ENCODE results near the gene RHOT2. TPM values are rescaled to one million over a fixed set of nuclear protein-coding genes. Genes with fewer than 3 reads are reported as not detected.

Gene RHOT2
- total and polyA plus RNA-seq, 9 of the 15 experiments (the other 6 are each of a cell fraction or from before 2014, with no cell fraction given) = 5.0 to 373 (median 112) TPM

DNA sequence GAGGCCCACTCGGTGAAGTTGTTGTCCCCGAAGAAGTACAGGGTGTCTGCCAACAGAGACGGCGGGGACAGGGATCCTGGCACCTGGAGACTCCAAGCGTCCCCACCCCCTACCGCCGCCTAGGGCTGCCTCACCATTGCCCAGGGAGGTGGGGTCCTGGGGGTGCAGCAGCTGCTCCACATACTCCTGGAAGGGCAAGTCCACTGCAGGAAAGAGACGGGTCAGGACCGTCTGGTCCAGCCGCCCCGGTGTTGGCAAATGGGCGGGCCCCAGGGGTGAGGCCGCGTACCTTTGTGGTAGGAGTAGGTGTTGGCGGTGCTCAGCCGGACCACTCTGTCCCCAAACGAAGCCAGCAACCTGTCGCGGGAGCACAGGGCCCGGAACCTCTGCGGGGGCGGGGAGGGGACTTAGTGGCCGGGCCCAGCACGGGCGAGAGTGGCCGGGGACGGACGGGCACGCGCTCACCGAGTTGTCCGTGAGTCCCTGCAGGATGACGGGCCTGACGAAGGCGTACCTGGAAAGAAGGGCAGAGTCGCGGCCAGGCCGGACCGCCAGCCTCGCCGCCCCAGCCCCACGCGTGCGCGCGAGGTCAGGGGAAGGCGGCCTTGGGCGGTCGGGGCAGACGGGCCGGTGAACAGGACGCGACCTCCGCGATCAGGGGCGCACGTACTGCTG lies 15.6 kb downstream of the RHOT2 start (continued):
- TF ChIP-seq ZNF764 (CRISPR knock-in tag; IDR thresholded peaks at IDR 0.05; ENCODE audit: low read depth) (no peak), DDX20 (tag; IDR thresholded peaks at IDR 0.05; ENCODE audit: low read depth) (no peak), RBM14 (IDR thresholded peaks at IDR 0.05; ENCODE audit: borderline replicate concordance, insufficient read depth, low read depth, low read length) (no peak), FOXP1 (CRISPR knock-in tag; IDR thresholded peaks at IDR 0.05) (peak; percentile 68; the same call in 1 of the 2 replicates), MECOM (CRISPR knock-in tag; IDR thresholded peaks at IDR 0.05) (no peak), MTA1 (IDR thresholded peaks at IDR 0.05; ENCODE audit: borderline replicate concordance) (no peak), SRF (CRISPR knock-in tag; IDR thresholded peaks at IDR 0.05) (no peak; a peak in 1 of 4 replicates), NELFE (IDR thresholded peaks at IDR 0.05; ENCODE audit: insufficient read depth, insufficient read length) (no peak)
- TF ChIP-seq, protein P1, sequence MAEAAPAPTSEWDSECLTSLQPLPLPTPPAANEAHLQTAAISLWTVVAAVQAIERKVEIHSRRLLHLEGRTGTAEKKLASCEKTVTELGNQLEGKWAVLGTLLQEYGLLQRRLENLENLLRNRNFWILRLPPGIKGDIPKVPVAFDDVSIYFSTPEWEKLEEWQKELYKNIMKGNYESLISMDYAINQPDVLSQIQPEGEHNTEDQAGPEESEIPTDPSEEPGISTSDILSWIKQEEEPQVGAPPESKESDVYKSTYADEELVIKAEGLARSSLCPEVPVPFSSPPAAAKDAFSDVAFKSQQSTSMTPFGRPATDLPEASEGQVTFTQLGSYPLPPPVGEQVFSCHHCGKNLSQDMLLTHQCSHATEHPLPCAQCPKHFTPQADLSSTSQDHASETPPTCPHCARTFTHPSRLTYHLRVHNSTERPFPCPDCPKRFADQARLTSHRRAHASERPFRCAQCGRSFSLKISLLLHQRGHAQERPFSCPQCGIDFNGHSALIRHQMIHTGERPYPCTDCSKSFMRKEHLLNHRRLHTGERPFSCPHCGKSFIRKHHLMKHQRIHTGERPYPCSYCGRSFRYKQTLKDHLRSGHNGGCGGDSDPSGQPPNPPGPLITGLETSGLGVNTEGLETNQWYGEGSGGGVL (CRISPR knock-in tag; IDR thresholded peaks at IDR 0.05) = no peak
- TF ChIP-seq, protein P2, sequence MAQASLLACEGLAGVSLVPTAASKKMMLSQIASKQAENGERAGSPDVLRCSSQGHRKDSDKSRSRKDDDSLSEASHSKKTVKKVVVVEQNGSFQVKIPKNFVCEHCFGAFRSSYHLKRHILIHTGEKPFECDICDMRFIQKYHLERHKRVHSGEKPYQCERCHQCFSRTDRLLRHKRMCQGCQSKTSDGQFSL (CRISPR knock-in tag; IDR thresholded peaks at IDR 0.05) = no peak
- TF ChIP-seq, protein P2 (tag; IDR thresholded peaks at IDR 0.05) = no peak
- TF ChIP-seq, protein P3, sequence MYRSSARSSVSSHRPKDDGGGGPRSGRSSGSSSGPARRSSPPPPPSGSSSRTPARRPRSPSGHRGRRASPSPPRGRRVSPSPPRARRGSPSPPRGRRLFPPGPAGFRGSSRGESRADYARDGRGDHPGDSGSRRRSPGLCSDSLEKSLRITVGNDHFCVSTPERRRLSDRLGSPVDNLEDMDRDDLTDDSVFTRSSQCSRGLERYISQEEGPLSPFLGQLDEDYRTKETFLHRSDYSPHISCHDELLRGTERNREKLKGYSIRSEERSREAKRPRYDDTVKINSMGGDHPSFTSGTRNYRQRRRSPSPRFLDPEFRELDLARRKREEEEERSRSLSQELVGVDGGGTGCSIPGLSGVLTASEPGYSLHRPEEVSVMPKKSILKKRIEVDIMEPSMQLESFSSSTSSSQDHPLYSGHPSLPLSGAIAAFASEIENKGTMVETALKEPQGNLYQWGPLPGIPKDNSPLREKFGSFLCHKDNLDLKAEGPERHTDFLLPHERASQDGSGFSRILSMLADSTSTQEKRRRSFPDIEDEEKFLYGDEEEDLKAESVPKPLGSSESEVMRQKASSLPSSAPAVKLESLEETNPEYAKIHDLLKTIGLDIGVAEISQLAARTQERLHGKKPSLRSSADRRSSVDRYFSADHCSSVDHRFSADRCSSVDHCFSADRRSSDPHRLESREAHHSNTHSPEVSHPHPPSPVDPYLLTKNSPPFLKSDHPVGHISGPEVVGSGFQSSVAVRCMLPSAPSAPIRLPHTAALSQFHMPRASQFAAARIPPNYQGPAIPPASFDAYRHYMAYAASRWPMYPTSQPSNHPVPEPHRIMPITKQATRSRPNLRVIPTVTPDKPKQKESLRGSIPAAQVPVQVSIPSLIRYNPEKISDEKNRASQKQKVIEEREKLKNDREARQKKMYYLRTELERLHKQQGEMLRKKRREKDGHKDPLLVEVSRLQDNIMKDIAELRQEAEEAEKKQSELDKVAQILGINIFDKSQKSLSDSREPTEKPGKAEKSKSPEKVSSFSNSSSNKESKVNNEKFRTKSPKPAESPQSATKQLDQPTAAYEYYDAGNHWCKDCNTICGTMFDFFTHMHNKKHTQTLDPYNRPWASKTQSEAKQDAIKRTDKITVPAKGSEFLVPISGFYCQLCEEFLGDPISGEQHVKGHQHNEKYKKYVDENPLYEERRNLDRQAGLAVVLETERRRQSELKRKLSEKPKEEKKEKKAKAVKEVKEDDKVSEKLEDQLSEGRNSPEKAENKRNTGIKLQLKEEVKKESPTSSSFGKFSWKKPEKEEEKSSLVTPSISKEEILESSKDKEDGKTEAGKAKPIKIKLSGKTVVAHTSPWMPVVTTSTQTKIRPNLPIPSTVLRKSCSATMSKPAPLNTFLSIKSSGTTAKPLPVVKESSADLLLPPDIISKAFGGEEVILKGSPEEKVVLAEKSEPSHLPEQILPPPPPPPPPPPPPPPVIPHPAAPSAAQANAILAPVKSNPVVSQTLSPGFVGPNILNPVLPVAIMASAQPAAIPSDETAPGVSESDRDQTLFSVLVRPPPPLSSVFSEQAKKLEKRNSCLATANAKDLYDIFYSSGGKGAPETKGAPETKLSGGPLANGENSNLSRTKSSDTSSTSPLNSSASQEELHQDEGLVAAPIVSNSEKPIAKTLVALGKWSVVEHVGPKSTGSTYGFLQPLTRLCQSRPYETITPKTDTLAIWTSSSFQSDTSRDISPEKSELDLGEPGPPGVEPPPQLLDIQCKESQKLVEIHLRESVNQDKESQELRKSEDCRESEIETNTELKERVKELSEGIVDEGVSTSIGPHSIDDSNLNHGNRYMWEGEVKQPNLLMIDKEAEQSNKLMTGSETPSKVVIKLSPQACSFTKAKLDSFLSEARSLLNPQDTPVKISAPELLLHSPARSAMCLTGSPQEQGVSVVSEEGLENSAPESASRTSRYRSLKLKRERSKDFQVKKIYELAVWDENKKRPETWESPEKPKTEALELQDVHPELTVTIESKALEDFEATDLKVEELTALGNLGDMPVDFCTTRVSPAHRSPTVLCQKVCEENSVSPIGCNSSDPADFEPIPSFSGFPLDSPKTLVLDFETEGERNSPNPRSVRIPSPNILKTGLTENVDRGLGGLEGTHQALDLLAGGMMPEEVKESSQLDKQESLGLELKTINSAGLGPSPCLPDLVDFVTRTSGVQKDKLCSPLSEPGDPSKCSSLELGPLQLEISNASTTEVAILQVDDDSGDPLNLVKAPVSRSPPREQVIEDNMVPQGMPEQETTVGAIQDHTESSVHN (IDR thresholded peaks at IDR 0.05; ENCODE audit: borderline replicate concordance in 1 of 2, low read depth in 1 of 2) = no peak
- TF ChIP-seq, protein P4, sequence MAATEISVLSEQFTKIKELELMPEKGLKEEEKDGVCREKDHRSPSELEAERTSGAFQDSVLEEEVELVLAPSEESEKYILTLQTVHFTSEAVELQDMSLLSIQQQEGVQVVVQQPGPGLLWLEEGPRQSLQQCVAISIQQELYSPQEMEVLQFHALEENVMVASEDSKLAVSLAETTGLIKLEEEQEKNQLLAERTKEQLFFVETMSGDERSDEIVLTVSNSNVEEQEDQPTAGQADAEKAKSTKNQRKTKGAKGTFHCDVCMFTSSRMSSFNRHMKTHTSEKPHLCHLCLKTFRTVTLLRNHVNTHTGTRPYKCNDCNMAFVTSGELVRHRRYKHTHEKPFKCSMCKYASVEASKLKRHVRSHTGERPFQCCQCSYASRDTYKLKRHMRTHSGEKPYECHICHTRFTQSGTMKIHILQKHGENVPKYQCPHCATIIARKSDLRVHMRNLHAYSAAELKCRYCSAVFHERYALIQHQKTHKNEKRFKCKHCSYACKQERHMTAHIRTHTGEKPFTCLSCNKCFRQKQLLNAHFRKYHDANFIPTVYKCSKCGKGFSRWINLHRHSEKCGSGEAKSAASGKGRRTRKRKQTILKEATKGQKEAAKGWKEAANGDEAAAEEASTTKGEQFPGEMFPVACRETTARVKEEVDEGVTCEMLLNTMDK (IDR thresholded peaks at IDR 0.05; ENCODE audit: borderline replicate concordance, insufficient read depth, low read depth, low read length, poor library complexity, severe bottlenecking) = no peak

Measured in K562 (cell line).